NCI-H1105 treated with DMSO at 0.1 percent for 48 hours (cell line): Measurements from ENCODE around the gene ULBP3.

Source experiments
- DNase-seq: peaks from one replicate; lab custom pipeline; 2025; lab: John Stamatoyannopoulos, UW

Gene ULBP3

DNA sequence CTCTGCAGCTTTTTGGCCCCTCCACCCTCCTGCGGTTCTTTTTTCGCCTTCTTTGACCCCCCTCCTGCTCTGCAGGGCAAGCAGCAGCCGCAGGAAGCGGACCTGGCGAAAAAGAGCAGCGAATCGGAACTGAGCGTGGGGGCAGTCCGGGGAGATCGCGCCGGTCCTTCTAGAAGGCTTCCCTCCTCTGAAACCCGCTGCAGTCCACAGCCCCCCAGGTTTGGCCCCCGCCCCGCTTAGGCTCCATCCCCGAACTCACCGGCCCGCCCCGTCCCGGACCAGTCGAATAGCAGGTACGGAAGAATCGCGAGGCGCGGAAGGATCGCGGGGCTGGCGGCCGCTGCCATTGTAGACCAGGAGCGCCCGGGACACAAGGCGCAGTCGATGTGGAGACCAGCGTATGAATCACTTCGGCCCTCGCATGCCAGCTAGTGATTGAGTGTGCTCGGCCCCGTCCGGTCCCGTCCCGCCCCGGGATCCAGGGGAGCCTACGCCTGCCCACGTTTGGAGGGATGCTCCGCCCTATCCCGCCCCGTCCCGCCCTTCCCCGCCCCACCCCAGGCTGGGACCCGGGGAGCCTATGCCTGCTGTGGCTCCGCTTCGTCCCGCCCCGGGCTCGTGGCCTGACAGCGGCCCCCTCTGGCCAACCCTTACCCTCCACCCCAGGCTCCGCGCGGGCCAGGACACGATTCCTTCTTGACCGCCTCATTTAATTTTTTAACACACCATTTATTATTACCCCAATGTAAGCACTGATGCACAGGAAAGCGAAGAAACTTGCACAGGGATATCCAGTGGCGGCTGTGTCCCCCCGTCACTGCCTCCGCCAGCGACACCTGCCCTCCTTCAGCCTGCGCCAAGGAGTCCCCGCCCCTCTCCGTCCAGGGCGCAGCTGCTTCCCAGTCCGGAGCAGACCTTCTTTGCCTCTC, at the start of gene ULBP3:
ULBP3 (minus strand) TSS at position 402 of the 929 bp plus-strand sequence; CDS start at position 347, 55 bp downstream.
- peak; percentile 73 for DNase-seq

- no peak for DNase-seq
Observed at GRCh38 chr6:150118627-150119026, 49.7 kb upstream of the ULBP3 start.

- DNase-seq, result no peak
Observed at GRCh38 chr6:150118203-150118602, 49.3 kb upstream of the ULBP3 start.

GRCh38 chr6:150116200-150116800, 47.4 kb upstream of the ULBP3 start:
- DNase-seq, result no peak

DNA sequence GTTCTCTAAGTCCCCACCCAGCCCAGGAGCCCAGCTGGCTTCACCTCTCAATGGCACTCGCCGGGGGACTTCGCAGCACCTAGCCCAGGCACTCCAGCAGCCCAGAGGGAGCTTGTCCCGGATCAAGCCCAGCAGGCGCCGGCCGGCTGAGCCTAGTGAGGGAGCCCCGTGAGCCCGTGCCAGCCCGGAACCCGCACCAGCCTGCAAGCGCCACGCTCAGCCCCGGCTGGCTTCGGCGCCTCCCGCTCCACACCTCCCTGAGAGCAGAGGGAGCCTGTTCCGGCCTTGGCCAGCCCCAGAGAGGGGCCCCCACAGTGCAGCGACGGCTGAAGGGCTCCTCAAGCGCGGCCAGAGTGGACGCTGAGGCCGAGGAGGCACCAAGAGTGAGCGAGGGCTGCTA, 46.8 kb upstream of the ULBP3 start:
- DNase-seq, result no peak

DNA sequence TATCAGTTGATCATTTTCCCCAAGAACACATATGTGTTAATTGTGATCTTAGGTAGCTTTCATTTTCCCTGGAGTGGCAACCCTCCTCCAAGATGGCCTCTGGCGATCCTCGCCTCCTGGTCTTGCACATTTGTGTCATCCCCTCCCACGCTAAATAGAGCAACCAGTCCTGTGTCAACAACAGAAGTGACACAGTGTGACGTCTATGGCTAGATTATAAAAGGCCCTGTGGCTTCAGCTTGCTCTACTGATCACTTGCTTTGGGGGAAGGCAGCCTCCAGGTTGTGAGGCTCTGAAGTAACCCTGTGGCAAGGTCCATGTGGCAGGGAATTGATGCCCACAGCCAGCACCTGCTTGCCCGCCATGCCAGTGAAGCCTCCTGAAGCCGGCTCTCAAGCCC, 43.3 kb upstream of the ULBP3 start:
- DNase-seq, result no peak

GRCh38 chr6:150102750-150103270, 33.9 kb upstream of the ULBP3 start:
- DNase-seq, result no peak

DNA sequence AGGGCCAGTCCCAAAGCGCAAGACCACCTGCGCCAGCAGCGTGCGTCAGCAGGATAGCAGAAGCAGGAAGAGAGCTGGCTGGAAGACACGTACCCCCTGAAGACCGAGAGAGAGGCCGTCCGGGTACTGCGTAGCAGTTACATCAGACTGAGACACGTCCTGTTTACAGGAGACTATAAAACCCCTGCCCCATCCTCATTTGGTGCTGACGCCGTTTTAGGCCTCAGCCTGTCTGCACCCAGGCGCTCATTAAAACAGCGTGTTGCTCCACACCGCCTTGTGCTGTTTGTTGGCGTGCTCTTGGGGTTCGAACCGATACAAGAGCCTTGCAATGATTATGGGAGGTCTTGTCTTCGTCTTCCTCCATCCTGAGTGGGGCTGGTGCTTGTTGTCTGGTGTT, 31.8 kb upstream of the ULBP3 start:
- DNase-seq, result no peak

DNA sequence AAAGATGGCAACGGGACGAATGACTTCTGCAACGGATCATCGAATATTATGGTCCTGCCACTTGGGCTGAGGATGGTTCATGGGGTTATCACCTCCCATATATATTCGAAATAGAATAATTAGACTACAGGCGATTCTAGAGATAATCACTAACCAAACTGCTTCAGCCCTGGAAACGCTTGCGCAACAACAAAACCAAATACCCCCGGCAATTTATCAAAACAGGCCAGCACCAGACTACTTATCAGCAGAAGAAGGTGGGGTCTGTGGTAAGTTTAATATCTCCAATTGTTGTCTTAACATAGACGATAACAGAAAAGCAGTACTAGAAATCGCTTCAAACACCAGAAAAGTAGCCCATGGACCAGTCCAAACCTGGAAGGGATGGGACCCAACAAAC, 31.0 kb upstream of the ULBP3 start:
- DNase-seq, result no peak

- no peak for DNase-seq
Observed at GRCh38 chr6:150099546-150099945, 30.6 kb upstream of the ULBP3 start.

DNA sequence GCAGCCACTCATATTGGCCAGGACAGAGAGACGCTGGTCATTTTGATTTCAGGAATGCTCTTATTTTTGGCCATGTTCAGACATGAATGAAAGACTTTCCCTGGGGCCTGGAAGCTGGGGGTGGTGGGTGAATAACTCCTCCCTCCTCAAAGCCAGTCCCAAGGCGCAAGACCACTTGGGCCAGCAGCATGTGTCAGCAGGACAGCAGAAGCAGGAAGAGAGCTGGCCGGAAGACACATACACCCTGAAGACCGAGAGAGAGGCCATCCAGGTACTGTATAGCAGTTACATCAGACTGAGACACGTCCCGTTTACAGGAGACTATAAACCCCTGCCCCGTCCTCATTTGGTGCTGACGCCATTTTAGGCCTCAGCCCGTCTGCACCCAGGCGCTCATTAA, 29.2 kb upstream of the ULBP3 start:
- no peak for DNase-seq

DNA sequence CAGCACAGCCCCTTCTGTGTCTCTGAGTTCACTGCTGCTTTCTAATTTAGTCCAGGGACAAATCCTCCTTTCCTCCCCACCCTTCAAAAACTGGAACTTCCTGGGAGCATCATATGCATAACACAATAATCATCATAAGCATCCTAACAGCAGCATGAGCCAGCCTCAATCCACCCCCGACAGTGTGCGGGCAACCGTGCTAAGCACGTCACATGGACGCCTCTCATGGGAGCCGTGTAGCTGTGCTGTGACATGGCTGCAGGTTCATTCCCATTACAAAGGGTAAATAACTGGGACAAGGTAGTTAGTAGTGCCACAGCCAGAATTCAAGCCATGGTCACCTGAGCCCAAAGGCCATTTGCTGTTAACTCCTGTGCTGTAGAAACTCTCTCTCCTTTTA, 24.5 kb upstream of the ULBP3 start:
- no peak for DNase-seq

DNA sequence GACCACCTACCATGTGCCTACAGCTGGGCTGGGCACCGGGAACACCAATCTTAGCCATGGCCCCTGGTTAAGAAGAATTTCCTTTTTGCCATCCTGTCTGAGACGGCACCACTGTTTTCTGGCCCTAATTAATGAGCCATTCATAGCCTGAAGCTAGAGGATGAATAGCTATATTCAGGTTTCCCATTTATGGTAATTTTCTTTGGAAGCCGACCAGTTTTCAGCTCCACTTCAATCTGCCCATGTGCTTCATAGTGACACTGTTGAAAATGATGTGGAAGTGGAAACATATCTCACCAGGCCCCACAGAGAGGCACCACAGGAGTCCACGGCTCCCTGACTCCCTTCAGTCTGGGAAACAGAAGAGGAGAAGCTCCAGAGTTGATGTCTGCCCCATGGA, 22.6 kb upstream of the ULBP3 start:
- DNase-seq, result peak; percentile 29

DNA sequence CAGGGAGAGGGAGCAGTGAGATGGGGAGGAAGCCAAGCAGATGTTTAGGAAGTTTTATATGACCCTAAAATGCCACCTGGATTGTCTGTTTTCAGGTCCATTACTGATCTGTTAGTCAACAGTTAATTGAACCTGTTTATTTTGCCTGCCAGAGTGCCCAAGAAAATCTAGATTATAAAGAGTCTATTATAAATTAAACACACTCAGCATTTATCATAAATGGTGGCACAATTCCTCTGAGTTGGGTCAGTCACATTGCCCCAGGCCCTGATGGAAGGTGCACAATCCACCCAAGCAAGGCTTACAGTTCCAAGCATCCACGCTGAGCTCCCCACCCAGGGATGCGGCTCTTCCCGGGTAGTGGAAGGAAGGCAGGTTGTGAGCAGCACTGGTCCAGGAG, 21.4 kb upstream of the ULBP3 start:
- no peak for DNase-seq

GRCh38 chr6:150088481-150089154, 19.7 kb upstream of the ULBP3 start:
- no peak for DNase-seq

- DNase-seq, result no peak
Observed at GRCh38 chr6:150087336-150087735, 18.4 kb upstream of the ULBP3 start.

- DNase-seq, result no peak
Observed at GRCh38 chr6:150086026-150086425, 17.1 kb upstream of the ULBP3 start.

GRCh38 chr6:150084426-150084825, 15.5 kb upstream of the ULBP3 start:
- no peak for DNase-seq

DNA sequence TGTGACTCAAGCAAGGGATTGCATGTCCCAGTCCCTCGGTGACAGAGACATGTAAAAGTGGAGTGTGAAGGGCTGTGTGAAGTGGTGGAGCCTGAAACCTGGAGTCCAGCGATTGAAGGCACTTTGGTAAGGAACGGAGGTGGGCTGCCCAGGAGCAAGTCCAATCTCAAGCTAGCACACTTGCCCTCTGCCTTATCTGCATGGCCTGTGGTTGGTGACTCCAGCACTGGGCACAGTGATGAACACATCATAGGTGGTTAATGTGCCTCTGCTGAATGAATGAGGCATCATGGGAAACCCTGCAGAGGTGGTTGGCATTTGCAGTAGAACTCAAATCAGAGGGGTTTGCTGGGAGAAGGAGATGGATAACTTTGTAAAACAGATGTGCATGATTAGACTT, 14.9 kb upstream of the ULBP3 start:
- DNase-seq, result no peak

- no peak for DNase-seq
Observed at GRCh38 chr6:150081702-150082101, 12.8 kb upstream of the ULBP3 start.

DNA sequence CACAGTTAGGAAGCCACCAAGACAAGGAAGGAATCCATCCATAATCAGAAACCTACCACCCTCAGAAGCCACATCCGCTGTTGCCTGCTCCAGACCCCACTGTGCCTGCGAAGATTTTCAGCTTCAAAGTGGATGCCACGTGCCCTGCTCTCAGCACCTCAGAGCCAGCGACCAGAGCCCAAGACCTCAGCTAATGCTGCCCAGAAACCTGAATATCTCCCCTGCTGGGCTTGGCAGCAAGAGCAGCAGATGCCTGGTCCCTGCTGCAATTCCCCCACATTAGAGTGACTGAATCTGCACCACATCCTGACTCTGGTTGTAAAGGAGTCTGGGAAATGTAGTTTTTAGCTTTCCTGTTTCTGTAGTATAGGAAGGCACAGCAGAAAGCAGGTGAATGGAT, 10.7 kb upstream of the ULBP3 start:
- DNase-seq, result no peak

DNA sequence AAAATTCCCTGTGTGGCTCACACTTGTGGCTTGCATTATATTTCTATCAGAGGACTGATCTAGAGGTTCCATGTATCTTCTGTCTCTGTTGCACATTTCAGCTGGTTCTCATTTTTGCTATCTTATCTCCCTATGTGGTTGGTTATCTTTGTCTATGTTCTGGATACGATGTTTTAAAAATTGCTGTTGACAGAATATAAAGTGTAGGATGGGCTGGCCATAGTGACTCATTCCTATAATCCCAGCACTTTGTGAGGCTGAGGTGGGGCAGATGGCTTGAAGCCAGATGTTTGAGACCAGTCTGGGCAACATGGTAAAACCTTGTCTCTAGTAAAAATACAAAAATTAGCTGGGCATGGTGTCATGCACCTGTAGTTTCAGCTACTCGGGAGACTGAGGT, 9.9 kb upstream of the ULBP3 start:
- DNase-seq, result no peak
